ENCODE results near the gene DICER1. TPM values are rescaled to one million over a fixed set of nuclear protein-coding genes. Genes with fewer than 3 reads are reported as not detected.

DICER1 gene
- total and polyA plus RNA-seq, 2 experiments from 2014 or later, result 21.4 to 59.2 TPM

DNA sequence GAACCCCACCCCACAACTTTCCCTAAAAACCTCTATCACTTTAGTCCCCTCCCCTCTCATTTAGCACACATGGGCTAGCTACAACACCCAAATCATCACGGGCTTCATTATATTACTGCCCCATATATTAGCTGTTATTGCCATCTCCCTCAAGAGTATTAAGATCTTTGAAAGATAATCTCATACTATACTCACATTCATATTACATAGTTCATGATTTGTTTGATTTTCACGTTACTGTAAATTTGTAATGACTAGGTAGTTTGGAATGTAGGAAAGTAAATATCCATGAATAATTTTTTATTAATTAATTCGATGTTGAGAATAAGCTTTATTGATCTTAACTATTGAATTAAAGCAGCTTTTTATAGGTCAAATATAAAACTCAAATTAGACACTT lies 7.9 kb downstream of the DICER1 start:
- ATAC-seq, result no peak
- Mint-ChIP-seq H3K4me3 (no peak overlapping the region), H3K4me1 (peaks cover 63% of the 10 kb centered on the region), H3K27me3 (ENCODE audit: insufficient read depth, low read depth, poor library complexity) (no peaks in the 10 kb centered on the region), H3K27ac (no peak overlapping the region), H3K9me3 (peaks cover 17% of the 10 kb centered on the region), H3K36me3 (ENCODE audit: low read depth) (peaks cover 23% of the 10 kb centered on the region; the same call in 2 of the 3 replicates)
- Histone ChIP-seq H3K36me3 (ENCODE audit: insufficient read depth) (no peaks in the 10 kb centered on the region), H4K20me1 (replicated peaks; ENCODE audit: insufficient read depth) (no peaks in the 10 kb centered on the region; the same call in 1 of the 2 replicates), H3K27ac (ENCODE audit: low read depth) (no peak overlapping the region), H3K79me2 (replicated peaks; ENCODE audit: insufficient read depth) (peaks cover 100% of the 10 kb centered on the region), H3K4me3 (no peak overlapping the region), H3K4me2 (no peak overlapping the region), H2AFZ (no peak overlapping the region), H3K9me2 (ENCODE audit: insufficient read depth) (no peaks in the 10 kb centered on the region), H3F3A (replicated peaks; ENCODE audit: low read depth) (no peaks in the 10 kb centered on the region), H3K4me1 (ENCODE audit: insufficient read depth) (peaks cover 47% of the 10 kb centered on the region), H3K27me3 (ENCODE audit: insufficient read depth) (no peaks in the 10 kb centered on the region)
- TF ChIP-seq ZNF331 (CRISPR knock-in tag; IDR thresholded peaks at IDR 0.05; ENCODE audit: low read depth) (no peak), EZH2 (IDR thresholded peaks at IDR 0.05; ENCODE audit: low read depth, unreplicated experiment) (no peak), ZNF114 (CRISPR knock-in tag; IDR thresholded peaks at IDR 0.05) (no peak), NANOG (IDR thresholded peaks at IDR 0.05; ENCODE audit: borderline replicate concordance) (no peak)
- TF ChIP-seq, protein P1, sequence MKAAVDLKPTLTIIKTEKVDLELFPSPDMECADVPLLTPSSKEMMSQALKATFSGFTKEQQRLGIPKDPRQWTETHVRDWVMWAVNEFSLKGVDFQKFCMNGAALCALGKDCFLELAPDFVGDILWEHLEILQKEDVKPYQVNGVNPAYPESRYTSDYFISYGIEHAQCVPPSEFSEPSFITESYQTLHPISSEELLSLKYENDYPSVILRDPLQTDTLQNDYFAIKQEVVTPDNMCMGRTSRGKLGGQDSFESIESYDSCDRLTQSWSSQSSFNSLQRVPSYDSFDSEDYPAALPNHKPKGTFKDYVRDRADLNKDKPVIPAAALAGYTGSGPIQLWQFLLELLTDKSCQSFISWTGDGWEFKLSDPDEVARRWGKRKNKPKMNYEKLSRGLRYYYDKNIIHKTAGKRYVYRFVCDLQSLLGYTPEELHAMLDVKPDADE (IDR thresholded peaks at IDR 0.05), result no peak
- DNase-seq (ENCODE audit: low spot score), result no peak

DNA sequence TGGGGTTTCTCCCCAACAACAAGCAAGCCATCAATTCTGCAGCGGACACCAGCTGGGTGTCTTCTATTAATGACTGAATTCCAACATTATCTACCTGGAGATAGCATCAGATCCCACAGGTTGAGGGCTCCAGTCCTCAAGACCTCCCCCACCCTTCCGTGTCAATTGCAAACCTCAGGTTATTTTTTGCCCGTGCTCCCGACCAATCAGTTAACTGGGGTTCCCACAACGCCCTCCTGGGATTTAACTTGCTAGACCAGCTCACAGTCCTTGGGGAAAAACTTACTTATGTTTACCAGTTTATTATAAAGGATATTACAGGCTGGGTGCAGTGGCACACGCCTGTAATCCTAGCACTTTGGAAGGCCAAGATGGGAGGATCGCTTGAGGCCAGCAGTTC lies 9.7 kb downstream of the DICER1 start:
- no peaks in the 10 kb centered on the region for H3K27me3 ChIP-seq (ENCODE audit: insufficient read depth)
- no peaks in the 10 kb centered on the region for H3F3A ChIP-seq (replicated peaks; ENCODE audit: low read depth)
- H3K4me2 ChIP-seq, result 0 out of 2 replicates have a peak overlapping the region, but pooled peaks have one; percentile 9
- Mint-ChIP-seq H3K9me3 (peaks cover 17% of the 10 kb centered on the region), H3K36me3 (ENCODE audit: low read depth) (peaks cover 23% of the 10 kb centered on the region; the same call in 2 of the 3 replicates), H3K27me3 (ENCODE audit: insufficient read depth, low read depth, poor library complexity) (no peaks in the 10 kb centered on the region), H3K4me1 (peaks cover 66% of the 10 kb centered on the region), H3K4me3 (no peak overlapping the region), H3K27ac (0 out of 2 replicates have a peak overlapping the region, but pooled peaks have one; percentile 36)
- H3K79me2 ChIP-seq (replicated peaks; ENCODE audit: insufficient read depth), result peaks cover 100% of the 10 kb centered on the region
- H3K4me1 ChIP-seq (ENCODE audit: insufficient read depth), result peaks cover 56% of the 10 kb centered on the region
- H4K20me1 ChIP-seq (replicated peaks; ENCODE audit: insufficient read depth), result no peaks in the 10 kb centered on the region; the same call in 1 of the 2 replicates
- H3K27ac ChIP-seq (ENCODE audit: low read depth), result no peak overlapping the region
- H3K9me2 ChIP-seq (ENCODE audit: insufficient read depth), result no peaks in the 10 kb centered on the region
- no peaks in the 10 kb centered on the region for H3K36me3 ChIP-seq (ENCODE audit: insufficient read depth)
- no peak overlapping the region for H2AFZ ChIP-seq
- ATAC-seq, result no peak
- no peak overlapping the region for H3K4me3 ChIP-seq
- DNase-seq (ENCODE audit: low spot score), result no peak
- TF ChIP-seq POLR2AphosphoS5 (IDR thresholded peaks at IDR 0.05; ENCODE audit: low read depth) (no peak), EZH2 (IDR thresholded peaks at IDR 0.05; ENCODE audit: low read depth, unreplicated experiment) (no peak), CREB1 (CRISPR knock-in tag; IDR thresholded peaks at IDR 0.05; ENCODE audit: low read depth) (no peak), NANOG (IDR thresholded peaks at IDR 0.05; ENCODE audit: borderline replicate concordance) (no peak), ZNF462 (CRISPR knock-in tag; IDR thresholded peaks at IDR 0.05) (no peak)
- TF ChIP-seq, protein P1 (IDR thresholded peaks at IDR 0.05), result no peak
- TF ChIP-seq, protein P2, sequence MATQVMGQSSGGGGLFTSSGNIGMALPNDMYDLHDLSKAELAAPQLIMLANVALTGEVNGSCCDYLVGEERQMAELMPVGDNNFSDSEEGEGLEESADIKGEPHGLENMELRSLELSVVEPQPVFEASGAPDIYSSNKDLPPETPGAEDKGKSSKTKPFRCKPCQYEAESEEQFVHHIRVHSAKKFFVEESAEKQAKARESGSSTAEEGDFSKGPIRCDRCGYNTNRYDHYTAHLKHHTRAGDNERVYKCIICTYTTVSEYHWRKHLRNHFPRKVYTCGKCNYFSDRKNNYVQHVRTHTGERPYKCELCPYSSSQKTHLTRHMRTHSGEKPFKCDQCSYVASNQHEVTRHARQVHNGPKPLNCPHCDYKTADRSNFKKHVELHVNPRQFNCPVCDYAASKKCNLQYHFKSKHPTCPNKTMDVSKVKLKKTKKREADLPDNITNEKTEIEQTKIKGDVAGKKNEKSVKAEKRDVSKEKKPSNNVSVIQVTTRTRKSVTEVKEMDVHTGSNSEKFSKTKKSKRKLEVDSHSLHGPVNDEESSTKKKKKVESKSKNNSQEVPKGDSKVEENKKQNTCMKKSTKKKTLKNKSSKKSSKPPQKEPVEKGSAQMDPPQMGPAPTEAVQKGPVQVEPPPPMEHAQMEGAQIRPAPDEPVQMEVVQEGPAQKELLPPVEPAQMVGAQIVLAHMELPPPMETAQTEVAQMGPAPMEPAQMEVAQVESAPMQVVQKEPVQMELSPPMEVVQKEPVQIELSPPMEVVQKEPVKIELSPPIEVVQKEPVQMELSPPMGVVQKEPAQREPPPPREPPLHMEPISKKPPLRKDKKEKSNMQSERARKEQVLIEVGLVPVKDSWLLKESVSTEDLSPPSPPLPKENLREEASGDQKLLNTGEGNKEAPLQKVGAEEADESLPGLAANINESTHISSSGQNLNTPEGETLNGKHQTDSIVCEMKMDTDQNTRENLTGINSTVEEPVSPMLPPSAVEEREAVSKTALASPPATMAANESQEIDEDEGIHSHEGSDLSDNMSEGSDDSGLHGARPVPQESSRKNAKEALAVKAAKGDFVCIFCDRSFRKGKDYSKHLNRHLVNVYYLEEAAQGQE (IDR thresholded peaks at IDR 0.05; ENCODE audit: unreplicated experiment), result no peak
